22Rv1 (cell line): ENCODE results near the gene GTF2F2.

Experiments used
- CTCF ChIP-seq: fragments of 450-650 bp; IDR thresholded peaks from 2 replicates; pipeline ENCODE4 v1.5.1; 2017; ENCODE audit warnings: mild to moderate bottlenecking
- ZFX ChIP-seq: fragments of 450-650 bp; IDR thresholded peaks from 2 replicates; pipeline ENCODE4 v1.6.1; 2017; ENCODE audit warnings: antibody characterized with exemption, borderline replicate concordance

- TF ChIP-seq CTCF (peak; percentile 9; the same call in 1 of the 2 replicates), ZFX (no peak)
These were observed 207.1 kb downstream of the GTF2F2 start for GRCh38 chr13:45327253-45327955.
